Iris pigment epithelial cell (primary cell): ENCODE data around the gene FAM24B.

Source experiments
- DNase-seq: peaks from one replicate; pipeline ENCODE4 v3.0.0-alpha.2; 2011; ENCODE audit warnings: low read depth

The FAM24B gene

GRCh38 chr10:122827302-122827701 lies 52.1 kb downstream of the FAM24B start:
- no peak for DNase-seq

- DNase-seq = no peak
Measured at GRCh38 chr10:122822973-122823690, 56.2 kb downstream of the FAM24B start.

DNA sequence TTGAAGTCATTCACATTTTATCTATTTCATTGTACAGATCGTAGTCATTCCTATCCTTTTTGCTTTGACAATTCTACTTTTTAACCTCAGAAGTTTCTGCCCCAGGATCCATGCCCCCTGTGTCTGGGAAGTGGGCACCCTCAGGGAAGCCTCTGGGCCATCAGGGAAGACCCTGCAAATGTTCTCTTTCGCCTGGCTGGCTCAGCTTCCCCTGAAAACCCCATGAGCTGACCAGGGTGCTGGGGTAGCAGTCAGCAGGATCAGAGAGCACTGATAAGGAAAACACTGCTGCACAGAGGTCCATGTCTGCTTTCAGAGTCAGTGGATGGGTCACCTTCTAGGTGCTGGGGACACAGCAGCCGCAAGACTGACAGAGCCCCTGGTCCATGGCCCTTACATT lies 57.6 kb downstream of the FAM24B start:
- DNase-seq = no peak

DNA sequence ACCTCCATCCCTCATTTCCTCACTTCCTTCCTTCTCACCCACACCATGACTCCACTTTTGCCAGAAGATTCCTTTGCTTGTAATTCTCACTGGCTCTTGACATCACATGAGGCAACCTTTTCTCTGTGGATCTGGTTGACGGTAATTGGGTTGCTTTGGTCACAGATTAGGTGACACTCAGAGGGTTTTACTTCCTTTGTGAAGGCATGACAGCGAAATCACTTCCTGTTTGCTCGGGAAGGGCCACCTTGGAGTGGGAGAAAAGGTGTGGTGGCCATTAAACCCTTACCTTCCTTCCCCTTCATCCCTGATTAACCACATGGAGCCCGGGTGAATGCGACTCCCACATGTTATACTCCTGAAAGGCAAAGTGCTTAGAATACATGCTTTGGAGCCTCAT lies 63.9 kb downstream of the FAM24B start:
- no peak for DNase-seq

GRCh38 chr10:122814493-122814892 lies 64.9 kb downstream of the FAM24B start:
- no peak for DNase-seq

DNA sequence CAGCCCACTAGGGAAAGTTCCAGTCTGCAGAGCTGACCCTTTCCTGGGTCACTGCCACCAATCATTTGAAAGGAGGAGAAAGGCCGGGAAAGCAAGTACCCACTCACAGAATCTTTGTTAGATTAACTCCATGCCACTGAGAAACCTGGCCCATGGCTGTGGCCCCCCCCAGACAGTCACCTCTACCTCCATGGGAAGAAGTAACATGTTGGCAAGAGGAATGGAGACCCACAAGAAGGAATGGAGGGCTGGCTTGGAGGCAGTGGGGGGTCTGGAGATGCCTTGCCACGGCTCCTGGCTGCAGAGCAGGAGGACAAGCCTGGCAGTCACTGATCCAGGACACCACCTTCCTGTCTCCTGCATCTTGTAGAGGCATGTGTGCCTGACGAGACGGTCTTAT lies 66.6 kb downstream of the FAM24B start:
- no peak for DNase-seq

- no peak for DNase-seq
Measured at GRCh38 chr10:122802282-122802681, 77.1 kb downstream of the FAM24B start.
